SK-N-SH treated with all-trans-retinoic acid at 6 μM for 48 hours (cell line): ENCODE data around the gene LIN9.

Experiments
- CREB5 ChIP-seq: fragments of 250-450 bp; sonication (Bioruptor Pico); IDR thresholded peaks from 2 replicates; pipeline ENCODE4 v1.5.1; 2020; ENCODE audit warnings: low read depth, mild to moderate bottlenecking, moderate library complexity
- CSDC2 ChIP-seq: fragments of 250-450 bp; sonication (Bioruptor Pico); IDR thresholded peaks from 2 replicates; pipeline ENCODE4 v1.5.0; 2020; ENCODE audit warnings: mild to moderate bottlenecking, moderate library complexity
- CSRNP3 ChIP-seq: fragments of 250-450 bp; sonication (Bioruptor Pico); IDR thresholded peaks from 2 replicates; pipeline ENCODE4 v1.5.1; 2021; ENCODE audit warnings: mild to moderate bottlenecking, moderate library complexity
- ISL1 ChIP-seq: fragments of 250-450 bp; sonication (Bioruptor Pico); IDR thresholded peaks from 2 replicates; pipeline ENCODE4 v2.1.2; 2022; ENCODE audit warnings: mild to moderate bottlenecking, moderate library complexity
- OSR1 ChIP-seq: fragments of 250-450 bp; sonication (Bioruptor Pico); IDR thresholded peaks from 2 replicates; pipeline ENCODE4 v1.8.0; 2022; ENCODE audit warnings: moderate library complexity, mild to moderate bottlenecking, inconsistent platforms
- PATZ1 ChIP-seq: fragments of 250-450 bp; sonication (Bioruptor Pico); IDR thresholded peaks from 2 replicates; pipeline ENCODE4 v1.8.0; 2020; ENCODE audit warnings: mild to moderate bottlenecking, moderate library complexity, borderline replicate concordance
- POU6F1 ChIP-seq: fragments of 250-450 bp; sonication (Bioruptor Pico); IDR thresholded peaks from 2 replicates; pipeline ENCODE4 v1.8.0; 2021; ENCODE audit warnings: low read depth, mild to moderate bottlenecking, moderate library complexity, borderline replicate concordance
- RARB ChIP-seq: fragments of 250-450 bp; sonication (Bioruptor Pico); IDR thresholded peaks from 2 replicates; pipeline ENCODE4 v1.8.0; 2021; ENCODE audit warnings: mild to moderate bottlenecking, moderate library complexity
- ZC3H10 ChIP-seq: fragments of 250-450 bp; sonication (Bioruptor Pico); IDR thresholded peaks from 2 replicates; pipeline ENCODE4 v1.5.1; 2021; ENCODE audit warnings: mild to moderate bottlenecking, moderate library complexity
- ZFP3 ChIP-seq: fragments of 250-450 bp; sonication (Bioruptor Pico); IDR thresholded peaks from 2 replicates; pipeline ENCODE4 v1.5.0; 2020; ENCODE audit warnings: mild to moderate bottlenecking, moderate library complexity
- ZFP30 ChIP-seq: fragments of 450-650 bp; formaldehyde crosslinking; IDR thresholded peaks from 2 replicates; pipeline ENCODE4 v1.5.0; 2022; ENCODE audit warnings: mild to moderate bottlenecking, moderate library complexity
- ZNF565 ChIP-seq: fragments of 450-650 bp; formaldehyde crosslinking; conservative IDR thresholded peaks from 2 replicates; pipeline ENCODE4 v1.5.0; 2020; ENCODE audit warnings: low read depth, mild to moderate bottlenecking, moderate library complexity
- ZNF70 ChIP-seq: fragments of 450-650 bp; formaldehyde crosslinking; IDR thresholded peaks from 2 replicates; pipeline ENCODE4 v1.5.0; 2020; ENCODE audit warnings: mild to moderate bottlenecking, moderate library complexity

GRCh38 chr1:226203240-226203639 lies 105.7 kb downstream of the LIN9 start:
- TF ChIP-seq CREB5 (CRISPR knock-in tag) (no peak), ZFP3 (CRISPR knock-in tag) (no peak), ZFP30 (CRISPR knock-in tag) (no peak), ISL1 (CRISPR knock-in tag) (no peak), POU6F1 (CRISPR knock-in tag) (no peak), CSRNP3 (no peak), RARB (CRISPR knock-in tag) (no peak), OSR1 (no peak), PATZ1 (no peak), CSDC2 (CRISPR knock-in tag) (no peak), ZNF565 (CRISPR knock-in tag) (no peak), ZNF70 (CRISPR knock-in tag) (no peak), ZC3H10 (CRISPR knock-in tag) (no peak)
